ENCODE results near the gene XAB2. TPM values are rescaled to one million over a fixed set of nuclear protein-coding genes. Genes with fewer than 3 reads are reported as not detected.
A peak's percentile ranks its signal among the peaks of the same experiment; 100 is the strongest.

The XAB2 gene
- total RNA-seq, 1 donor from 2014 or later, result 32.7 TPM

GRCh38 chr19:7611541-7612279, 17.6 kb downstream of the XAB2 start:
- no peak for DNase-seq

GRCh38 chr19:7610491-7611240, 18.7 kb downstream of the XAB2 start:
- no peak for DNase-seq

- DNase-seq, result no peak
Observed at GRCh38 chr19:7607874-7608560, 21.3 kb downstream of the XAB2 start.

- no peak for DNase-seq
Observed at GRCh38 chr19:7607212-7607873, 22.0 kb downstream of the XAB2 start.

GRCh38 chr19:7606289-7606688, 23.1 kb downstream of the XAB2 start:
- DNase-seq, result no peak

- DNase-seq, result no peak
Observed at GRCh38 chr19:7605490-7606222, 23.7 kb downstream of the XAB2 start.

GRCh38 chr19:7603919-7604318, 25.4 kb downstream of the XAB2 start:
- DNase-seq, result no peak

- no peak for DNase-seq
Observed at GRCh38 chr19:7602935-7603497, 26.3 kb downstream of the XAB2 start.

- no peak for DNase-seq
Observed at GRCh38 chr19:7602240-7602934, 27.0 kb downstream of the XAB2 start.

- DNase-seq, result no peak
Observed at GRCh38 chr19:7600721-7601120, 28.6 kb downstream of the XAB2 start.

- no peak for DNase-seq
Observed at GRCh38 chr19:7598180-7598579, 31.2 kb downstream of the XAB2 start.

GRCh38 chr19:7597689-7598088, 31.7 kb downstream of the XAB2 start:
- DNase-seq, result no peak

GRCh38 chr19:7596211-7596937, 33.0 kb downstream of the XAB2 start:
- no peak for DNase-seq

GRCh38 chr19:7595466-7596133, 33.7 kb downstream of the XAB2 start, which contains the start of gene CAMSAP3:
CAMSAP3 (plus strand) TSS chr19:7595863; CDS start chr19:7596003, 140 bp downstream.
- DNase-seq, result peak; percentile 45

- peak; percentile 6 for DNase-seq
Observed at GRCh38 chr19:7590256-7590655, 39.1 kb downstream of the XAB2 start.

- DNase-seq, result no peak
Observed at GRCh38 chr19:7589822-7590221, 39.5 kb downstream of the XAB2 start.

GRCh38 chr19:7582446-7582845, 46.9 kb downstream of the XAB2 start:
- DNase-seq, result no peak

GRCh38 chr19:7579182-7579581, 50.2 kb downstream of the XAB2 start:
- no peak for DNase-seq

GRCh38 chr19:7578127-7578526, 51.2 kb downstream of the XAB2 start:
- no peak for DNase-seq
